SHP77 treated with DMSO at 0.1 percent for 48 hours (cell line): ENCODE measurements around the gene ALAS1.
"Not testable (repeated sequence)": the region's sequence is repeated elsewhere in the genome, so short reads cannot be mapped to it uniquely, and the experiment has no call there.

Experiments used
- DNase-seq: peaks from one replicate; lab custom pipeline; 2025; lab: John Stamatoyannopoulos, UW

ALAS1 gene

DNA sequence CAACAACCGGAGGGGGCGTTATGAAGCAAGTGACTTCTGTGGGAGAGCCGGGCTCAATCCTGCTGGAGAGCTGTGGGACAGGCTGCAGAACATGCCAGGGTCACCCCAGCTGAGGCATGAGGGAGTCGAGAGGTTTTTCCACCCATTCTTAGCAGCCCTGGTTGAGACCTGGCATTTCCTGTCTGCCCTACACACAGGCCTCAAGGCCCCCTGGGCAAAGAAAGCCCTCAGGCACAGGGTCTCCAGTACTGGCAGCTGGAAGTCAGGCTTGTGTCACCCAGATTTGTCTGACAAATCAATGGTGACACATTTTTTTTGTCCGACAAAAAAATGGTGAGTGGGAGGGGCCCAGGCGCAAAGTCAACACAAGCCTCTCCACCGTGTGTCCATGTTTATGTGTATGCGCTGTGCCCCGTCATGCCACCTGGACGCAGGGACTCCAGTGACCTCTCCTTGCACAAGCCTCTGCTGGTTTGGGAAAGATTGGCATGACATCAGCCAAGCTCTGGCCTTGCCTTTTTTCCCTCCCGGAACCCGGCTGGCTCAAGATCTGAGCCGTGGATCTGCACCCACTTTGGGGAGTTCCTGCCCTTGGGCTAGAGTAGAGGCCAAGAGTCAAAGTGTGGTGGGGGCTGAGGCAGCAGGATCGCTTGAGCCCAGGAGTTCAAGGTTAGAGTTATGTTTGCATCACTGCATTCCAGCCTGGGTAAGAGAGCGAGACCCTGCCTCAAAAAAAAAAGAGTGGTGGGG is 20.8 kb upstream of the ALAS1 start:
- peak; percentile 45 for DNase-seq

DNA sequence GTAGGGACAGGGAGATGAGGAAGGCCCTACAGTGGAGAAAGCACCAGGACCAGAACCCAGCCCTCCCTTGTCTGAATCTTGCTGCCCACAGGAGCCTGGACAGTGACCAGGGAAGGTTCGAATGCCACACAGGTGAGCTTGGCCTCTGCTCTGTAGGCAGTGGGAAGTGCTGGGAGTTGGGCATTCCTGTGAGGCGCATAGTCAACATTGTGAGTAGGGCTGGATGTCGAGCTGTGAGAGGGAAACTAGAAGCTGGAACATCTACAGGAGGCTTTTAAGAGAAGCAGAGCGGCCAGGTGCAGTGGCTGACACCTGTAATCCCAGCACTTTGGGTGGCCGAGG is 20.3 kb upstream of the ALAS1 start:
- DNase-seq: no peak

DNA sequence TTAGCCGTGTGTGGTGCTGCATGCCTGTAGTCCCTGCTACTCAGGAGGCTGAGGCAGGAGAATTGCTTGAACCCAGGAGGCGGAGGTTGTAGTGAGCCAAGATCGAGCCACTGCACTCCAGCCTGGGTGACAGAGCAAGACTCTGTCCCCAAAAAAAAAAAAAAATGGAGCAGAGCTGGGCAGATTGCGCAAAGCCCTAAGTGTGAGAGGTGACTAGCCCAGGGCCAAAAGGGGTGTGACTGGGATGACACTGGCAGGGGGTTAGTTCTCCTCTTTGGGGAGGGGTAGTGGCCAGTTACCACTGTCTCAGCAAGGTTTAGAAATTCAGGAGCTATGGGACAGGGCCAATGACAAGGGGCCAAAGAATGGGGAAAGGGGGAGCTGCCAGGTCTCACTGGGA is 19.8 kb upstream of the ALAS1 start:
- DNase-seq: not testable (repeated sequence)

DNA sequence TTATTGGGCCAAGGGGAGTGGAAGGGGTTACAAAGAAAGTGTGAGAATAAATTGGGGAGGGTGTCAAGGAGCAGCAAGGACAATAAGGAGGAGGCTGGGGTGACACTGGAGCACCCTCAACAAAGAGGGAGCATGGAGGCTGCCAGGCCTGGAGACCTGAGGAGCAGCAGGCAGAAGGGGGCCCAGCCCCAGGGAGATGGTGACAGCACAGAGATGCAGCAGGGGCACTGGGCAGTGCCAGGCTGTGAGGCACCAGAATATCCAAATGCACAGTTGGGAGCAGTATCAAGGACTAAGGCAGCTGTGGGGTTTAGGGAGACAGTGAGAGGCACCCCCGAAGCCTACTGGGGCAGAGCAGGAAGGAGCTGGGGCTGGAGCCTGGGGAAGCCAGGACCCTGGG is 19.4 kb upstream of the ALAS1 start:
- DNase-seq: no peak

DNA sequence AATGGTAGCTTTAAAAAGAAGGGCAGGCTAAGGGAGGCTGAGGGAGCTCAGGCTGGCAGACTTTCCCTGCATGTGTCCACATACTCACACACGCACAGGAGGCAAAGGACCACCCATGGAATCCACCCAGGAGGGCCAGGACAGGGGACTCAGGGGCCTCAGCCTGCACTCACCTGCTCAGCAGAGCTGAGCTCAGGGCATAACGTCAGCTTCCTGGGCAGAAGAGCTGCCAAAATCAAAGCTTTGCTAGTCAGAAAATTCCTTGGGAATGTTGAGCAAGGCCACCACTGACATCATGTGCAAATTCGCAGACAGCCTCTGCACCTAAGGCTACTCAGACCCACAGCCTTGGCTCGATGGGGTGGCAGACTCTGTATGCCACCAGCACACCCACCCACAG is 16.4 kb upstream of the ALAS1 start:
- DNase-seq: no peak

DNA sequence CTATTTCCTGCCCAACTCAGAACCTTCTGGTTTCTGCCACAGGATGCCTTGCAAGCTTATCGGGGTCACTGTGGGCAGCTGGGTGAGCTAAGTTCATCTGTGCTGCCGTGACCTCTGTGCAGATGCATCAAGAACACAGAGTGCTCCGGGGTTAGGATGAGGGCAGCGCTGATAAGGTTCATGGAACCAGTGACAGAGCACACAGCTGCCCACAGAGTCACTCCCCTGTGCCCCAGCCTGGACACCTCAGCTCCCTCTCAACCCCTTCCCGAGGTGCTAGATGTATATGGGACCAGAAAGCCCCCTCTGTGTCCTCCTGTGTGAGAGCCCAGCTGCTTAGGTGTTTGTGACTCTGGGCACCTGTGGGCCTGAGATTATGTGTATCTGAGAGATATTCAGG is 15.8 kb upstream of the ALAS1 start:
- no peak for DNase-seq

DNA sequence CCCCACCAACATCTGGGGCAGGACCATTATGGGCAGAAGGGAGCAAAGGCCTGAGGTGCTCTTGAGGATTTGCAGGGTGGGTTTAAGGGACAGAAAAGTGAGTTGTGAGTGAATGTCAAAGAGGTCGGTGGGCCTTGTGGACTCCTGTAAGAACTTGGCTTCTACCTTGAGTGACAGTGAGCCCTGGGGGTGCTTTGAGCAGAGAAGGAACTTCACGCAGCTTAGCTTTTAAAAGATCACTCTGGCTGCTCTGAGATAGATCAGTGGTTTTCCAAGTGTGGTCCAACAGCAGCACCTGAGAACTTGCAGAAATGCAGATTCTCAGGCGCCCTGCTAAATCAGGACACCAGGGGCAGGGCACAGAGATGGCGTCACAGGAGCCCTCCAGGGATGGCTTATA is 15.3 kb upstream of the ALAS1 start:
- DNase-seq: no peak

DNA sequence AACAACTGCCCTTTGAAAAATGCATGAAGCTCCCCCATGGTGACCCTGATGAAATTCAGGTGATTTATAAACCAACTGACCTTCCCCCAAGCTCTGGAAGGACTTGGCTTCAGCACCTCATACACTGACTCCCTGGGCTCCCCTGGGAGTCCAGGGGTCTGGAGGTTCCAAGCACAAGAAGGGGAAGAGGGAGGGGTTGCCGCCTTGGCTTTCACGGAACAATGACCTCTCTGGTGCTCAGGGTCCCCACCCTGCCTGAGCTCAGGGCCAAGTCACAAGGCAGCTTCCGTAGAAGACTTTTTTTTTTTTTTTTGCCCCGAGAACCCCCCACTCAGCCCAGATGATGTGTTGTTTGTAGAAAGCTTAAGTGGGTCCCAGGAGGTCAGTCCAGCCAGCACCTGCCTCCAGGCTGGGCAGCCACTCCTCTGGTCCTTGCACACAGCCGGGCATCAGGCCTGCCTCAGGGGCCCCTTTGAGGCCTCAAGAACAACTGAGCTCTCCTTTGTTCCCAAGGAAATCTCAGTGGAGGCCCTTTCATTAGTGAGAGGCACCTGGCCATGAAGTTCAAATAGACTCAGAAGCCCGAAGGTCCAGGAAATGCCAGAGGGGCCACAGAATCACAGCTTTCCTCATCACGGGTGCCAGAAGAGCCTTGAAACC is 14.0 kb upstream of the ALAS1 start:
- DNase-seq: no peak

DNA sequence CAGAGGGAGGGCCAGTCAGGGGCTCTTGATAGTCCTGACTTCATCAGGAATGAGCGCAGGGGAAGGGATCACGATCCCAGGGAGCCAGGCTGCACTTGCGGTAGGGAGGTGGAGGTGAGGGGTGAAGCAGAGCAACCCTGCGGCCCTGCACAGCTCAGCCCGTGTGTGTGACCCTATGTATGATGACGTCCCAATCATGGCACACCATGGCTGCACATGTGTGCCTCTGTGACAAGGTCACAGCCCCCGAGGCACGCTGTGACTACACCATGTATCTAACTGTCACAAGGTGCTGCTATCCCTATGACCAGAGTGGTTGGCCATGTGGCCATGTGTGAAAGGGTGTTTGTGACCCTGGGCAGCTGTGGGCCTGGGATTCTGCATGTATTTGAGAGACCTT is 13.3 kb upstream of the ALAS1 start:
- no peak for DNase-seq

DNA sequence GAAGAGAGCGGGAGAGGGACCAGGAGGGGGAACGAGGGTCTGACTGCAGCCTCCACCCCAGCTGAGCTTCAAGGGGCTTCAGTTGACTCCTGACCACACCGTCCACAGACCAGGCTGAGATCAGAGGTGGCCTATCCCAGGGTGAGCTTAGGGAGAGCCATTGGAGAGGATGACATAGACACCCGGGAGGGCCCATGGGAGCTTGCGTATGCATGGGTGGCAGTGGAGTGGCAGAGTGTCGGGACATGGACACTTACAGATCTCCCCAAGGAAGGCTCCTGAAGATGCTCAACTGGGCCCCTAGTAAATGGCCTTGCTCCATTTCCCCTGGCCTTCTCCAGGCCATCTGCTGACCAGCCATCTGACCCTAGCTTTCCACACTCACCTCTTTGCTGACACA is 12.6 kb upstream of the ALAS1 start:
- no peak for DNase-seq

DNA sequence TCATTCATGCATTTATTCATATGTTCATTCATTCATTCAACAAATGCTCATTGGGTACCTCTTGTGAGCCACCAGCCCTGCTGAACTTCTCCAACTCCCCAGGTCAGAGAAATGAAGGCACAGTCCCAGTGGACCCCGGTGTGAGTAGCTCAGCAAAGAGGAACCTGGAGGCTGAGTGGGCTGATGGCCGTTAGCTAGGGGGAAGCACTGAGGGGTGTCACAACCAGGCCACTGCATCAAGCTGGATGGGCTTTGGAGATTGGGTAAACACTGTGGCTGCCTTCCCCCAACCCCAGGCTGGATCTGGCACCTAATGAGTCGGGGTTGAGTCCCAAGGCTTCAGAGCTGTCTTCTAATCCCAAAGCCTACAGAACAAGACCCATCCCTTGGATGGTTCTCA is 12.1 kb upstream of the ALAS1 start:
- no peak for DNase-seq

DNA sequence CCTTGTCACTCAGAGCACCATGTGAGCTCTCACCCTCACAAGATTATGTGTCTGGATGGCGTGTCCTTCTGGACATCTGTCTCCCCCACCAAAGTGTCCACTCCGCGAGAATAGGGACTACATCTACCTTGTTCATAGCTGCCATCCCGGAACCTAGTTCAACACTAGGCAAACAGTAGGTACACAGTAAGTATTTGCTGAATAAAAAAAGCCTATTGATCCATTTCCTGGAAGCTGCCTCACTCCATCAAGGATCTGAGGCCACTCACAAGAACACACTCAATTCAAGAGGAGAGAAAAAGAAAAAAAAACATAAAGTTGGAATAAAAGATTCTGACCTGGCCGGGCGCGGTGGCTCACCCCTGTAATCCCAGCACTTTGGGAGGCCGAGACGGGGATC is 11.2 kb upstream of the ALAS1 start:
- DNase-seq: no peak

DNA sequence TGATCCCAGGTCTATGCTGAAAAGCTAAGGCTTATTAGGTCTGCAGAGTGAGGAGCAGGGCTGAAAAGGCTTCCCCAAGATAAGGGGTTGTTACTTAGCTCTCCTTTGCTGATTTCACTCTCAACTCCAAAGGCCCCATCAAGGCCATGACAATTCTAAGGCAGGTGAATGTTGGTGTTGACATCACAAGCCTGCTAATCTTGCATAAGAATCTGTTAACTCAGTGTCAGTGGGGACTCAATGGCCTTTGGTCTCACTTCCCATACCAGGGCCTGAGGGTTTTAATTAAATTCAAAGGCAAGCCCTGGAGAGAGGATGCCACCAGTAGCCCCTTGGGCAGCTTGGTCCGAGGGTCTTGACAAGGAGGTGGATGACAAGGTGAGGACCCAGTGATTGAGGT is 9.4 kb upstream of the ALAS1 start:
- no peak for DNase-seq

DNA sequence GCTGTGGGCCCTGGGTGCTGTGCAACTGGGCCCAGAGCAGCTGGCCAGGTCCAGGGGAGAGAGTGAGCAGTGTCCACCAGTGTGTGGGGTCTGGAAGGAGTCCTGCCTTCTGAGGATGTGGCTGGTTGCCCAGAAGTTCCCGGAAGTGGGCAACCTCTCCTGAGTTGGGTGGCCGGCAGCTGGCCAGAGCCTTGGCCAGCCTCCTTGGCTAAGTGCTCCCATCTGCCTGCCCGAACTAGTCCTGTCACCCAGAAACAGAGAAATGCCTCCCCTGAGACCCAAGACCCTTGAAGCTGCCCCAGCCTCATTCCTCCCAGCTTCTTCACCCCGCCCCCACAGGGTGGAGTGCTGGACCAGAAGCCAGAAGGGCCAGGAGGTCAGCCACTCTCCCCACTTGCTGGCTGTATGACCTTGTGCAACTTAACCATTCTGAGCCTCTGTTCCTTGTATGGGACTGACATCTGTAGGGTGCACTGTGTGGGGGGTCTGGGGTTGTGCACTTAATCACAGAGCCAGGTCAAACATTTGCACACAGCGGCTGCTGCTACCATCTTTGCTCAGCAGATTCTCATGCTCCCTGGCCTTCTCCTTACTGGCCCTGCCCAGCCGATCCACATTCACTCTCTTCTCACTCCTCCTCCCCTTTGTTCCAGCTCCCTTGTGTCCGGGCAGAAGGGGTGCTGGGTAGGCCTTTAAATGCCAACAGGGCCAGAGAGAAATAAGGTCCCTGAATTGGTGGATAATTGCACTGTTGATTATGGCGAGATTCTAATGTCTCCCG is 7.5 kb upstream of the ALAS1 start:
- DNase-seq: no peak

DNA sequence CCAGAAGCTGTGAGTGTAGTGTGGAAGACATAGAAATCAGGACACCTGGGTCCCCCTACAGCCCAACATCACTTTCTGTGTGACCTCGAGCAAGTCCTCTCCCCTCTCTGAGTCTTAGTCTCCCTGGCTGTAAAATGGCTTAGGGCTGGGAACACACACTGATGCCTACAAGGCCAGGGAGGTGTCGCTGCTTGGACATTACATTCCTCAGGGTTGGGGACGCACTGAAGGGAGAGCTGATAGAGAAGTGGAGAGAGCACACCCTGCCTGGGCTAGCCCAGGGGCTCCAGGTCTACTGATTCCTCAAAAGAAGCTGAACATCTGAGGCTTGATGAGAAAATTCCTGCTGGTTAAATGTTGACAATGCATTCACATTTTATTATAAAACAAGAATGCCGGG is 6.3 kb upstream of the ALAS1 start:
- DNase-seq: no peak

DNA sequence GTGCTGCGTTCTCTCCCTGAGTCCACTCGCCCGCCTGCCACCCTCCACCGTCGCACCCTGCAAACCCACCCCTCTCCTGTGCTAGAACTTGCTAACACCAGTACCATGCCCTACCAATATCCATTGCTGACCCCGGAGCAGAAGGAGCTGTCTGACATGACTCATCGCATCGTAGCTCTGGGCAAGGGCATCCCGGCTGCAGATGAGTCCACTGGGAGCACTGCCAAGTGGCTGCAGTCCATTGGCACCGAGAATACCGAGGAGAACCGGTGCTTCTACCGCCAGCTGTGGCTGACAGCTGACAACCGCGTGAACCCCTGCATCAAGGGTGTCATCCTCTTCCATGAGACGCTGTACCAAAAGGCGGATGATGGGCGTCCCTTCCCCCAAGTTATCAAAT is 4.9 kb upstream of the ALAS1 start:
- DNase-seq: no peak

DNA sequence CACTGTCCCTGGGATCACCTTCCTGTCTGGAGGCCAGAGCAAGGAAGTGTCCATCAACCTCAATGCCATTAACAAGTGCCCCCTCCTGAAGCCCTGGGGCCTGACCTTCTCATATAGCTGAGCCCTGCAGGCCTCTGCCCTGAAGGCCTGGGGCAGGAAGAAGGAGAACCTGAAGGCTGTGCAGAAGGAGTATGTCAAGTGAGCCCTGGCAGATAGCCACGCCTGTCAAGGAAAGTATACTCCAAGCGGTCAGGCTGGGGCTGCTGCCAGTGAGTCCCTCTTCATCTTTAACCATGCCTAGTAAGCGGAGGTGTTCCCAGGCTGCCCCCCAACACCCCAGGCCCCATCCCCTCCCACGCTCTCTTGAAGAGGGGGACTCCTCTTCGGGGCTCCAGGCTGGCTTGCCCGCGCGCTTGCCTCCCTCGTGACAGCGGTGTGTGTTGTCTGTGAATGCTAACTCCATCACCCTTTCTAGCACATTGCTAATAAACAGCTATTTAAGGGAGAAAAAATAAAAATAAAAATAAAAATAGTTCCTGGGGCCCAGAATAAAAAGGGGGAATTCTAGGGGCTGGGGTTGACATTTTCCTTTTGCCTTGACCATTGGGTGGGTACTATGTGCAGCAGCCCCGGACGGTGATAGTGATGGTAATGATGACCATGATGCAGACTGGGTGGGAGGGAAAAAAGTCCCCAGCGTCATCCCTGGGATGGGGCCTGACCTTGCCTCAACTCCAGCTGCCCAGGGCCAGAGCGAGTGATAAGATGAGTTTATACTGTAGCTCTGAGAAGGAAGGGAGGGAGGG is 3.3 kb upstream of the ALAS1 start:
- no peak for DNase-seq

DNA sequence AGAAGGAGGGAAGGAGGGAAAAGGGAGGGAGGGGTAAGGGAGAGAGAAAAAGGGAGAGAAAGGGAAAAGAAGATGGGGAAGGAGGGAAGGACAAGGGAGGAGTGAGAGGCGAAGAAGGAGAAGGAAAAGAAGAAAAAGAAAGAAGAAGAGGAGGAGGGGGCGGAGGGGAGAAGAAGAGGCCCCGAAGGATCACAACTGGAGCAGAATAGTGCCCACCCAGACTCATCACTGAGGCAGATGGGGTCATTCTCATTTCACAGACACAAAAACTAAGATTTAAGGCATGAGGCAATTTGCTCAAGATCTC is 2.7 kb upstream of the ALAS1 start:
- no peak for DNase-seq

DNA sequence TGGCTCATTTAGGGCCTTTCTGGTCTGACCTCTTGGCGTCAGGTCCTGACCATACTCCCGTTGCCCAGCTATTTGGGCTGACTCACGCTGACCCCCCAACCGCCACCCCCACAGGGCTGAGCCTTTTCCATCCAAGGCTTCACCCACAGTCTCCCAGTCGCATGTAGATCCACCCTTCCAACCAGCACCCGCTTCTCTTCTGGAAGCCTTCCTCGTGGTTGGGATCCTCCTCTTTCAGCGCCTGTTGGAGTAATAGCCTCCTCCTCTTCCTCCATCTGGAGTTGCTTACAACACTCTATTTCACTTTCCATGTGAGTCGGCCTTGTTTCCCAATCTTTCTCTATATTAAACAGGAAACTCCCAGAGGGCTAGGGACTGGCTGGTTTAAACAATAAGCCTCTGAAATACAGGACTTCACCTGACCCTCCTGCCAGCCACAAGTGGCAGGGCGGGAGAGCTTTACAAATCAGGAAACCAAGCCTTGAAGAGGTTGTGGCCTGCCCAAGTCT is 2.1 kb upstream of the ALAS1 start:
- no peak for DNase-seq

DNA sequence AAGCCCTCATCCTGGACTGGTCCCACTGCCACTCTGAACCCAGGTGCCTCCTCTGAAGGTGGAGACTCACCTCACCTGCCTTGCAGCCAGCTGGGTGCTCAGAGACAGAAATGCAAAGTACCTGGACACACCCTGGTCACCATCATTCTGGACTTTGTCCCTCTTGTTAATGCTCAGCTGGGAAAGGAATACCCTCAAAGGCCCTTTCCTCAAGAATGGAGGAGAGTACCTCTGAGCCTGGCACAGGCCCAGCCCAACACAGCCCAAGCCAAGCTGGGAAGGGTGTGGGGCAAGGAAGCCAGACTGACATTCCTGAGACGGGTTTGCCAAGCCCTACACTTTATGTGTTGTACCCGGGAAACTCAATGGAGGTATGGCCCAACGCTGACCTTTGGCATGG is 983 bp upstream of the ALAS1 start:
- no peak for DNase-seq

DNA sequence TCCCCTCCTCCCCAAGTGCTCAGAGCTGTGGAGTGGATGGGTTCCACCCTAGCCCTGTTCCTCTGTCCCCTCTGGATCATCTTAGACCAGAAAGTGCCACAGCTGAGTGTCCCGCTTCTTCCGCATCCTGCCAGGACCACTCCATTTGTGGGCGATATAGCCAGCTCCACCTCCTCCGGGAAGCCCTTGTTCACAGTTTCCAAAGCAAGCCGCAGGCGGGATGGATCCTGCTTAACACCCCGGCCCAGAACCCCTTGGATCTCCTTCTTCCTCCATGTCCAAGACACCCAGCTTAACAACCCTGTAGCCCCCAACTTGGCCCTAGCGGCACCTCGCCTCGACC is 490 bp upstream of the ALAS1 start:
- no peak for DNase-seq
